Fibroblast of skin of left biceps (primary cell): ENCODE measurements around the gene CDK14.
"Not testable (repeated sequence)": the region's sequence is repeated elsewhere in the genome, so short reads cannot be mapped to it uniquely, and the experiment has no call there.

Experiments used
- DNase-seq, 2 experiments: peaks; one replicate each; pipeline ENCODE4 v3.0.0-alpha.2; 2013; ENCODE audit warnings: low read depth in 2 of 2

CDK14 gene

DNA sequence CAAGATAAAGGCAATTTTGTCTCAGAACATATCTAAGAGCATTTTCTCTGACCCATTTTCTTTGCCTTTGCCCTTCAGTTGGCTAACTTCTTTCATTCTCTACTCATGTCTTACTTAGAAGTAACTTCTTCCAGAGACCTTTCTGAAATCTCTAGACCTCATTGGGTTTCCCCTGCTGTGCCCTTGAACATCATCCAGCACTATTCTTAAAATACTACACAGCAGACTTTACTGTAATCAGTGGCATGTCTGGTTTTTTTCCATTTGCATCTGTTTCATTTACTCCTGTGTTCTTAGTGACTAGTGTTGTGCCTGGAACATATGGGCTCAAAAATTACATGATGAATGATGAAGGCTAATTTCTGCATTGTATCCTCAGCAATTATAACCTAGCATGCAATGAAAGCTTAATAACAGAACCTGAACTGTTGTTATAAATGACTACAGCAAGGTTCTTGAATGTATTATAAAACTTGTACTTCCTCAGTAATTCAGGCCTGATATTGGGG is 301.9 kb downstream of the CDK14 start:
- no peak for DNase-seq

DNA sequence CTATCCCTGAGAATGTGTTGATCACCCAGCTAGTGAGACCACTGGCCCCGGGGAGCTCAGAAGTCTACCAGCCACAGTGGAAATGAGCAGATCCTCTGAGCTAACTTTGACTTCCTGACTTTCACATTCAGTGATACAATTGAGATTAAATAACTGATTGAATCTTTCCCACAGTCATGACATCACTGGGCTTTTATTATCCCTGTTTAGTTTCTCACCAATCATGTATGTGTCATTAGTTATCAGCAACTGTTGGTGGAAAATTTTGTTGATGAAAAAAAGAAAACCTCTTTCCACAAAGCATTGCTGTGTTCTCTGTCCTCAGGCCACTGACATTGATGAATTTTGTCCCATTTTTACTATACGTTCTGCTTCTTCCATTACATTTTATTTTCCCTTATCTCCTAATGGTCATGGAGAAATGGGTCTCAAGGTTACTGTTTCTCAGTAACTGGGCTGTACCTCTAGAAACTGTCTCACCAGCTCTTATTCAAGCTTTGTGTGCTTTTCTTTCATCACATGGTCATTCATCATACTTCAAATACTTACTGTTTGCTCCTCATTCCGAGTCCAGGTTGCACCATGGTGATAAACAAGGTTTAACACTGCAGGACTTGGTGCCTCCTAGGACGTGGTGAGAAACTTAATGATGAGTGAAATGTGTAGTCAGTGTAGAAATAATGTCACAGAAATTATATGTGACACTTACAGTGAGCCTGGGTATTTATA is 304.7 kb downstream of the CDK14 start:
- DNase-seq, result no peak

DNA sequence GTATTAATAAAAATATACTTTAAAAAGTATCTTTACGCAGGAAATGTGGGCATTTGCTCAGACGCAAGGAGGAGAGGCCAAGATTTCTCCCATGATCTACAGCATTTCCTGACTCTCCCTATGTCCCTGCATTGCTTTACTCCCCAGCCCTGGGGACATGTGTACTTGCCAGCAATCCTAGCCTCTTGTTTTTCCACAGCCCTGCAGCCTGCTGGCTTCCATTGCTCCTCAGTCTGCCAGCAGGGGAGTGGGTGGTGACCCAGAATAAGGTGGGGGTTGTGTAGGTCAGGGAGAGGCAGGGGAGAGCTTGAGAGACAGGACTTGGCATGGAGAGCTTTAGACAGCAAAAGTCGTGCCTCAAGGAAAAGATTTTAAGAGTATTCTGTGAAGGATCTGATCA is 307.7 kb downstream of the CDK14 start:
- no peak for DNase-seq

DNA sequence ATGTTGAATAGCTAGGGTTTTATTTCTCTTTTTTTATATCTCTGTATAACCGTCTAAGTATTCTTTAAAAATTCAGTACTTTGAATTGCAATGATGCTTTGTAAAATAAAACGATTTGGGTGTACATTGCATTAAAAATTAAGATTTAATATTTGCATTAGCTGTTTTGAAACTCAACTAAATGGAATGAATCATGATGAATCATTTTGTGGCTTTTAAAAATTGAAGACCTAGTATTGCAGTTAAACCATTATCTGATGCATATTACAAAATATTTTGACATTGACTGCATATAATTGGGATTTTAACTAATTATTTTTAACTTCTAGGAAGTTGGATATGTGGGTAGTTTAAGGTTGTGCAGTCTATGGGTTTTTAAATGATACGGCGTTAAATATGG is 314.0 kb downstream of the CDK14 start:
- DNase-seq, result no peak

DNA sequence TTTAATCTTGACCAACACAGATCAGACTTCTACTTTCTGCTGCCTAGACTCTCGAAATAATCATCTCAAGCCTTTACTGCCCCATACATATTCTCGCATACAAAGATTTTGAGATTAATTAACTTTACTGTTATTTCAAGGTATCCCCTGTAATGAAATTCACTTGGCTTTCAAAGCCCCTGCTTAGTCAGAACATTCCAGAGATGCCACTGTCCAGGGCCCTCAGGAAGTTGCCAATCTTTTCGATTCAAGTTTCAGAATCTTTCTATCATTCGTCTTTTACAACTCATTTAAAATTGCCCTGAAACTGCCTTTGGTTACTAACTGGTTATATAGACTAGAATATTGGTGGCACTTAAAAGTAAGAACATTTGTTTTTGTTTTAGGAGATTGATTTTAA is 320.2 kb downstream of the CDK14 start:
- no peak for DNase-seq

DNA sequence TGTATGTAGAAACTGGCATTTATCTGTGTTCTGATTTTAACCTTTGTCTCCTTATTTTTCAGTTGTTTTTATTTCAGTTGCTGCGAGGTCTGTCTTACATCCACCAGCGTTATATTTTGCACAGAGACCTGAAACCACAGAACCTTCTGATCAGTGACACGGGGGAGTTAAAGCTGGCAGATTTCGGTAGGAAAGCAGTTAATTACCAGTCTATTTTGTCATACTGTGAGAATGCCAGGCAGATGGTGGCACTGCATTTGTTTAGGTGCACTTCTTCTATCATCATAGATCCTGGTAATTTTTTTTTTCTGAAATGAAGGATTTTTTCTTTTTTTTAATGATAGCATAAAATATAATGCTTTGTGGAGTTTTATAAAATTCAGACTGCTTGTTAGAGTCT is 321.4 kb downstream of the CDK14 start:
- no peak for DNase-seq

DNA sequence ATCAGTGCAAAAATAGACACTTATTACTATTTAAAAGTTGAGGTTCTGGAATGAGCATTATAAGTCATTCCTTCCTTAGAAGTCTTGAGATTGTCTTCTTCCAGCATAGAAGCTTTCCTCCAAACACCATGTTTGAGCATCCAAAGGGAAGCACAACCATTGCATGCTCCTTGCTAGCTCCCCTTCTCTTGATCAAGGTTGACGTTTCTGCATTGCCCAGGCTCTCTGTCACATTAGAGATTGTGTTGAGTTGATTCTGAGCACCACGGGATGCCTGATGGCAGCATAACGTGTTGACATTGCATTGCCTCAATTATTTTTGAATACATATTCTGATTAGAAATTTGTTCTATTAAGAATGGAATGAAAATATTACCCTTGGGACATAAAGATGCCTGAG is 322.2 kb downstream of the CDK14 start:
- DNase-seq, result no peak

DNA sequence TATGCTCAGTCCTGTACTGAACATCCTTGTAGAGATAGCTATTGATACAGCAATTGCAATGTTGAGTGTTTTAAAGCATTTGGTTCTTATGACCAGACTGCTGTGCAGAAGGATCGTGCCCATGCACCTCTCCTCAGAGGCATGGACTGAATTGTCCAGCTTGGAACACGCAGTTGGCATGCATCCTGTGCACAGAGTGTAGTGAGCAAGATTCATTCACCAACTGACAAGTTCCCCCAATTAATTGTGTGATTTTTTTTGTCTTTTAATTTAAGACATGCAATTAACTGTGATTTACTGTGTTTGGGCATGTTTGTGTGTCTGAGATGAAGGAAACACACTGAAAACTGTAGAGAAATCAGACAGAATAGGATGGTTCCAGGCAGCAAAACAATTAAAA is 323.7 kb downstream of the CDK14 start:
- DNase-seq, result no peak

DNA sequence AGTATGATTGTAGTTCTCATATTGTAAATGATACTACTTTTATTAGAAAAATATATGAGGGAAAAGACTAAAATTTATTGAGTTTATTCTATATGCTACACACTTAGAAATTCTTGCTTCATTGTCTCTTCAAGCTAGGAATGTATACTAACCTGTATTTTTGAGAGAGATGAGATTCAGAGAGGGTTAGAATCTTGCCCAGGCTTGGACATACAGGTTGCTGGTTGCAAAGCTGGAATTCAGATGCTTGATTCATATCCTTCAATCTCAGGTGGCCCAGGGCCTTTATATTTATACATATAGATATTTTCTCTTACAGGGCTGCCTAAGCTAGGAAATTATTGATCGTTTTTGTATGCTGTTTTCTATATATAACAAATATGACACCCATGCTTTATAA is 324.2 kb downstream of the CDK14 start:
- DNase-seq, result no peak

DNA sequence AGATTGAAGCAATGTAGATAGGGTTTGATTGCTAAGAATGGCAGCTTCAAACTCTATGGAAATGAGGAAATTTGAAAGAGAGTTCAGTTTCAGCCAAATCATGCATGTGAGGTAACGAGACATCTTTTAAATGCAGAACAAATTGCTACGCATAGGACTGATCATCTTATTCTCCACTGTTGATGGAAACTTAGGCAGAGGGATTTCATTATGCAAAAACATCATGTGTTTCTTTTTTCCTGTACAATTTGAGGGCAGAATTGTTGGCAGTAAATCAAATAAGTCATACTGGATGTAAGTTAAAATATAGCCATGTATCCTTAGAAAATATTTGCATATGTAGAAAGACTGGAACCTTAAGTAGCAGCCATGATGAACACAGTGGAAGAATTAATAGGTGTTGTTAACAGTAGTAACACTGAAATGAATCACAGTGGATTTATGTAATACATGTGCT is 327.4 kb downstream of the CDK14 start:
- DNase-seq, result peak; percentile 45 to 65

DNA sequence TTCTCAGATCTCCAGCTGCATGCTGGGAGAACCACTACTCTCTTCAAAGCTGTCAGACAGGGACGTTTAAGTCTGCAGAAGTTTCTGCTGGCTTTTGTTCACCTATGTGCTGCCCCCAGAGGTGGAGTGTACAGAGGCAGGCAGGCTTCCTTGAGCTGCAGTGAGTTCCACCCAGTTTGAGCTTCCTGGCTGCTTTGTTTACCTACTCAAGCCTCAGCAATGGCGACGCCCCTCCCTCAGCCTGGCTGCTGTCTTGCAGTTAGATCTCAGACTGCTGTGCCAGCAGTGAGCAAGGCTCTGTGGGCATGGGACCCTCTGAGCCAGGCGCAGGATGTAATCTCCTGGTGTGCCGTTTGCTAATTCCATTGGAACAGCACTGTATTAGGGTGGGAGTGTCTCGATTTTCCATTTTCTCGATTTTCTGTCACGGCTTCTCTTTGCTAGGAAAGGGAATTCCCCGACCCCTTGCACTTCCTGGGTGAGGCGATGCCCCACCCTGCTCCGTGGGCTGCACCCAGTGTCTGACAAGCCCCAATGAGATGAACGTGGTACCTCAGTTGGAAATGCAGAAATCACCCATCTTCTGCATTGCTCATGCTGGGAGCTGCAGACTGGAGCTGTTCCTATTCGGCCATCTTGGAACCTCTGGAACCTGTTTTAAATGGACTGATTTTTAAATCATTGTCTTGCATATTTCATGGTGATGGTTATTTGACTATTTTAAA is 332.7 kb downstream of the CDK14 start:
- DNase-seq, result not testable (repeated sequence)

DNA sequence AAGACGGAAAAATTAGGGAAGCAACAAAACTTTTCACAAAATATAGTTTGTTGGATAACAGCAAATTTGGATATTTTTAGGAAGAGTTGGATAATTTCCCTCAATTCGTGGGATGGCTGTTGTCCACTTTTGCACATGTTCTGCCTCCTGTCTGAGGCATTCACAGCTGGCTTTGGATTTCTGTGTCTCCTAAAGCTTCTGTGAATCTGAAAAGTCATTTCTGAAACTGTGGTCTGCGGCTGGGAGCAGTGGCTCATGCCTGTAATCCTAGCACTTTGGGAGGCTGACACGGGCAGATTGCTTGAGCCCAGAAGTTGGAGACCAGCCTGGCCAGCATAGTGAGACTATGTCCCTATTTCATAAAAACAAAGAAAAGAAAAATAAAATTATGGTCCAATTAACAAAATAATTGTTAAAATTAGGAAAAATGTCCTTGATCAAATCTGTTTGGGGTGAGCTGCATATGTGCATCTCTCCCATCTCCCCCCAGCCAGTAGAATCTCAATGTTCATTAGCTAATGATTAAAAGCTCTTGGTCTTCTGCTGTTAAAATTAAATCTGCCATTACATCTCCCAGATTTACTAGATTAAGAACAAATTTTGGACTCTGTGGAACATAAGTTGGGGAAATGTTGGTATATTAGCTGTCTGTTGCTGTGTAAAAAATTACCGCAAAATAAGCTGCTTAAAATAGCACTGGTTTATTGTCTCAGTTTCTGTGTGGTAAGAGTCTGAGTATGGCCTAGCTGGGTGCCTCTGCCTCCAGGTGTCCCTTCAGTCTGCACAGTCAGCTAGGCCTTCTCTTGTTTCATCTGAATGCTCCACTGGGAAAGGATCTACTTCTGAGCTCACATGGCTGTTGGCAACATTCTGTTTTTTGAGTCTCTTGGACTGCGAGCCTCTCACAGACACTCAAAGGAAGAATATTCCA is 336.1 kb downstream of the CDK14 start:
- DNase-seq, result no peak

DNA sequence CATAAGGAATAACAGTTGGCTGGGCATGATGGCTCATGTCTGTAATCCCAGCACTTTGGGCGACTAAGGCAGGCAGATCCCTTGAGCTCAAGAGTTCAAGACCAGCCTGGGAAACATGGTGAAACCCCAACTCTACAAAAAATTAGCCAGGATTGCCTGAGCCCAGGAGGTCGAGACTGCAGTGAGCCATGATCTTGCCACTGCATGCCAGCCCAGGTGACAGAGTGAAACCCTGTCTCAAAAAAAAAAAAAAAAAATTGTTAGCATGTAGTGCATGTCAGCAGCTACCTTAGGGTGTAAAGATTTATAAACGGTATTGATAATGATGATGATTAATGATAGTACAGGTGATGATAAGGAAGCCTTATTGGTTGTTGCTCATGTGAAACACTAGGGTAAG is 336.9 kb downstream of the CDK14 start:
- no peak for DNase-seq

DNA sequence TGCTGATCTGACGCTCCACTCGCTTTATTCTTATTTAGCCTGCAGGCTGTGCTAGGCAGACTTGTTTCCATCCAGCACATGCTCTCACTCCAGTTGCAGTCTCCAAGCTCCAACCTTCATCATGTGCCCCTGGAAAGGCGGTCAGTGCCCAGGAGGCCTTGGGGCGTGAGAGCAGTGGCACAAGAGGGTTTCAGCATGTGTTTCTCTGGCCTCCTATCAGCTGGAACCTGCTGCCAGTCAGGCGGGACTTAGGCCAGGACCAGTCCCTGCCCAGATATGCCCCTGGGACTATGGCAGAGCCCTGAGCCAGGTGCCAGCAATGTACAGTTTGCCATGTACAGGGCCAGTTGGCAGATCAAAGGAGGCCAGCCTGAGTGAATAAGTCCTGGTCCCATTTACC is 337.9 kb downstream of the CDK14 start:
- DNase-seq, result no peak

DNA sequence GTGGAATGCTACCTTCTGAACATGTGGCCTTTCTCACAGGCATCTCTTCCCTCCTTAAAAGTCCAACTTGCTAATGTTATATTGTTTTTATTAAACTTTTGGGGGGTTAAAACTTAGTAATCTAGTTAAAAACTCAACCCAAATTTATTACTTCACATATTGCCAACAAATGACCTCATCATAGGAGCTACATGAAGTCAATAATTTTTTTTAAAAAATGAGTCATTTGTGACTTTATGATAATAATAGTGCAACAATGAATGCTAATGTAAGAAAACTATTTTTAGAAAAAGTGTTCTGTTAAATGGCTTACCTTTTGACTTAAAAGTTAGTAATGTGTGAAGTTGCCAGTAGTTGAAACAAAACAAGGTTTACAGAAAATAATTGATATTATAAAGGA is 342.2 kb downstream of the CDK14 start:
- DNase-seq, result no peak

DNA sequence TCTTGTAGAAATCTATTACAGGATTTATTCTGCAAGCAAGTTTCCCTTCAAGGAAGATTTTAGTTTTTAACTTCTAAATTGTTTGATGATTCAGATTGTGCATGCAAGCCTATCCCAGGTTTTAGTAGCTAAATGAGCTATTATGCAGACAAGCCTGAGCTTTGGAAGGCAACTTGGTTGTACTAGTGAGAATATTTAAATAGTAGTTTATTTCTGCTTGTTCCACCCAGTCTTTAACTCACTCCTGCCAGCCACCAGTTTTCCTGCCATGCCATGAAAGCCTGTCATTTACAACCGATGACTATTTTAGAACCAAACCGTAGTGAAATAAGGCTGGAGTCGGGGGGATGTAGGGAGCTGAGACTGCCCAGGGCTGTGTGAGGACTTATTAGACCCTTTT is 343.5 kb downstream of the CDK14 start:
- no peak for DNase-seq

DNA sequence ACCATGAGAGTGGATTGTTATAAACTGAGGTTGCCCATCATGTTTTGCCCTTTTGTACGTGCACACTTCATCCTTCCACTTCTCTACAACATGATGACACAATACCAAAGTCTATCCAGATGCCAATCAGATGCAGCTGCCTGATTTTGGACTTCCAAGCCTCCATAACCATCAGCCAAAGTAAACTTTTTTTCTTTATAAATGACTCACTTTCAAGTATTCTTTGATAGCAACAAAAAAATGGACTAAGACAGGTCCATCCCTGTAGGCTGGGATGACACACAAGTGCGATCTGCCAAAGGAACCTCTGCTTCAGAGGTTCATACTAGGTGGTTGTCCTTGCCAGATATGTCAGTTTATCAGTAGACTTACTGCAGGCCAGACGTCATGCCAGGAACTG is 347.9 kb downstream of the CDK14 start:
- DNase-seq, result no peak

DNA sequence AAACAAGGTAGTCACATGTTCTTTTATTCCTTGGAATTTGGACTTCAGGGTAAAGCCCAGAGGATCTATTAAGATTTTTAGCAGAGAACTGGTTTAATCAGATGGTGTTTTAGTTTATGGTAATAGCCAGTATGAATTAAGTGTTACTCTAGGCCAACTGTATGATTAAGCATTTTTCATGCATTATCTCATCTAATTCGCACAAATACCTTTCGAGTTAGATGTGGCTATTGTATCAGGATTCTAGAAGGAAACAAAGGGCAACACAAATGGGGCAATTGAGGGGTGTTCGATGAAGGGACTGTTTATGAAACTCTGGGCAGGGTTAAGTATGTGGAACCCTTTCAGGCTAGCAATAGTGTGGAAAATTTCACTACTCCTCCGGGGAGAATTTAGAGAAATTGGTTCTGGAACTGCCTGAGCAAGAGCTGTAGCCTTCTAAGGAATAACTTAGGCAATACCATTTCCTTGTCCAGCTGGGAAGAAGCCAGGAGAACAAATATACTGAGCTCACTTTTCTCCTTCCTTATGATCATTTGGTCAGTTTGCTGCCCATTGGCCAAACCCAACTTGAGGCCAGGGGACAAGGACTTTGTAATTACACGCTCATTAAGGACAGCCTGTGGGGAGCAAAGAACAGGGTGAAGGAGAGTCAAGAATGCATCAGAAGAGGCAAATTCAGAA is 349.1 kb downstream of the CDK14 start:
- DNase-seq, result no peak

DNA sequence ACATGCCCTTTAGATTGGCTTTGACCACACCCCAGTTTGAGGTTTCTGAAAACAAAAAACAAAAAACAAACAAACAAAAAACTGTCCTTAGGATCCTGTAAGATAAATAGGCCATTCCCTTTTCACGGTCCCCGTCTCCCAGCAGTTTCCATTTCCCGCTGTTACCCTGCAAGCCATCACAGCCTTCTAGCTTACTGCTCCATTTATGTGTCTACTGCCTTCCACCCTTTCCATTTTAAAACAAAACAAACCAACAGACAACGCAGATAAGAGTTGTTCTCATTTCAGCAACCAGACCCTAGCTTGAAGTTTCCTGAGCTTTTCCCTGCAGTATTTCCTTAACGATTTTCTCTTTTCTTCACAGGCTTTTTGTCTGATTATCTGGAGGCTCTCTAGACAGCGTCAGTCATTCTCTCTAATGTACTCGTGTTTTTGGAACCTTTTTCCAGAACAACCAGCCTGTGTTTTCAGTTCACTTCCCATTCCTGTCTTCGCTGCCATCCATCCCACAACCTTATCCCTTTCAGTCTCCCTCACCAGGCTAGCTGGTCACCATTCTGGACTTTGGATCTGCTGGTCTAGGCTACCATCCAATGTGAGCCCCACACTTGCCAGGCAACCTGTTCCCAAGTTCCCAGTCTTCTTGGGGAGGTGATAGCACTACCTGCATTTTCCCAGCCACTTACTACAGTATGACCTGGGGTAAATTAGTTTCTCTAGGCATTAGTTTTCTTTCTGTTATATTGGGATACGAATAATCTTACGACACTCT is 350.8 kb downstream of the CDK14 start:
- DNase-seq, result no peak

DNA sequence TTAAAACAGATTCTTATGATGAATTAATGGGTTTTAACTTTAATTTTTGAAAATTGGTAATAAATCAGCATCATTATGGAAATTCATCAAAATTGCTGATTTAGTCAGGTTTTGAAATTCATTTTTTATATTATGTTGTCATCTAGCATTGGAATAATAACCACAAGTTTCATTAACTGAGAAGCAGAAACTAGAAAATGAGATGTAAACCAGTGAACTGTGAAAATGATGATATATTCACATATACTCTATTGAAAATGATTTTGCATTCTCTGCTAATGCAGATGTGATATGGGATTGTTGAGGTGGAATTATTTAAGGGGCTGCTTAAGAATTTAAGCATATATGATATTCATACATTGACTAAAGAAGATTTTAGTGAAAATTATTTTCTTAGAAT is 352.0 kb downstream of the CDK14 start:
- no peak for DNase-seq

DNA sequence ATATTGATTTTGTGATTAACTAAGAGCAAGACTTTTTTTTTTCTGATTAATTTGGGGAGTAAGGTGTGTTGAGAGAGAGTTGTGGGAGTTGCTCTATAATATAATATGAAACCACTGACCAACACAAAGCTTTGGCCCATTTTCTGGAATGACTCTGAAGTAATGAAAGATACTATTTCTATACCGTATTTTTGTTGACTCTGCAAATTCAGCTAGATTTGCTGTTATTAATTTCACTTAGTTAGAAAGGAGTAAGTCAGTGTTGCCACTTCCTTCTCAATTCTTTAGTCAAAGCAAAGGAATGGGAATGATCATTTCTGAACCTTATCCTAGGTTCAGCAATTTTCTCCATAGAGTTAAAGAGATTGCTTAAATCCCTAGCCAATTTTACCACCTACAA is 355.1 kb downstream of the CDK14 start:
- DNase-seq, result no peak
